ENCODE measurements around the gene ITGAL. TPM values are rescaled to one million over a fixed set of nuclear protein-coding genes. Genes with fewer than 3 reads are reported as not detected.

Gene ITGAL
- total and polyA plus RNA-seq, 2 of the 13 experiments (the other 11 are each of a cell fraction or from before 2014, with no cell fraction given), result 0.86 to 1.2 TPM

DNA sequence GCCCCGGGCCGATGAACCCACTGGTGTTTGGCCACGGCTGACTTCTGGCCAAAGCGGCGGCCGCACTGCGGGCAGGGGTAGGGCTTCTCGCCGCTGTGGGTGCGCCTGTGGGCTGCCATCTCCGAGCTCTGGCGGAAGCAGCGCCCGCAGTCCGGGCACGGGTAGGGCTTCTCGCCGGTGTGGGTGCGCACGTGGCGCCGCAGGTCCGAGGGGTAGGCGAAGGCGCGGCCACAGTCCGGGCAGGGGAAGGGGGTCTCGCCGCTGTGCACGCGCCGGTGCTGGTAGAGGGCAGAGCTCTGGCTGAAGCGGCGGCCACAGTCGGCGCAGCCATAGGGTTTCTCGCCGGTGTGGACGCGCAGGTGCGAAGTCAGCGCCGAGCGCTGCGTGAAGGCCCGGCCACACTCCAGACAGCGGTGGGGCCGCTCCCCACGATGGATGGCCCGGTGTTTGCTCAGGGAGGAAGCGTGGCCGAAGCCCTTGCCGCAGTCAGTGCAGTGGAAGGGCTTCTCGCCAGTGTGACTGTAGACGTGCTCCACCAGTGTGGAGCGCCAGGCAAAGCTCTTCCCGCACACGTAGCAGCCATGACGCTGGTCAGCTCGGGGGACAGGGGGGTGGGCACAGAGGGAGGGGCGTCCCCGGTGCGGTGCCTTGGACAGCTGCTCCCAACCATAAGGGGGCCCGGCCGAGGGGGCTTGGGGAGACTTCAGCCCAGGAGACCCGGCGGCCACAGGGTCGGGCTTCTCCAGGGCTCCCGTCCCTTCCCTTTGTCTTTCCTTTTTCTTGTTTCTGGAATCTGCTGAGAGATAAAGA, 83.0 kb downstream of the ITGAL start:
- no peak for FAIRE-seq
- Histone ChIP-seq H3K36me3 (replicated peaks in 1 of 2; ENCODE audit: control insufficient read depth in 1 of 2, insufficient read depth in 2 of 2, low read length in 2 of 2) (peaks cover 0 to 25% of the 10 kb centered on the region in 2 experiments; a peak in 4 of 5 replicates), H3K9ac (ENCODE audit: insufficient read depth, low read depth, low read length) (no peak overlapping the region), H3K79me2 (ENCODE audit: insufficient read depth, low read length) (peaks cover 21% of the 10 kb centered on the region), H3K4me1 (ENCODE audit: insufficient read depth, low read length) (peaks cover 49% of the 10 kb centered on the region), H2AFZ (ENCODE audit: low read length) (no peak overlapping the region), H3K27ac (ENCODE audit: extremely low read length, insufficient read depth, low read length) (no peak overlapping the region), H4K20me1 (ENCODE audit: insufficient read depth, low read length) (no peaks in the 10 kb centered on the region), H3K4me2 (ENCODE audit: low read depth, low read length) (no peak overlapping the region; the same call in 1 of the 2 replicates), H3K9me3 (ENCODE audit: low read length) (no peaks in the 10 kb centered on the region), H3K27me3 (ENCODE audit: control insufficient read depth in 1 of 2, insufficient read depth in 2 of 2, low read length in 2 of 2) (no peaks in the 10 kb centered on the region), H3K4me3 (replicated peaks in 1 of 3; ENCODE audit: insufficient read depth in 1 of 3, low read depth in 2 of 3, low read length in 3 of 3) (no peak overlapping the region)
- no peak for ATAC-seq
- in situ Hi-C loops (cut with HindIII; ENCODE audit: extremely low pct_ligation_motif_present, low pct_unique_long_range_greater_than_20kb), result no loop called here
- BruUV-seq (replicated peaks), result no TSS peak
- ChIA-PET CTCF (ENCODE audit: low intra/inter-chr PET ratio, low total read pairs) (no interaction called here), POLR2A (interaction anchor here (0.7 to 1.5 kb wide), 4 partner anchors 16 to 199 kb away, joined by 3 to 4 read pairs (median 3); partner anchors contain the start of genes DCTPP1 and ZNF688)
- intact Hi-C loops (cut with micrococcal nuclease; ENCODE audit: unreplicated experiment), result loop anchor here (5.0 kb wide), 1 partner anchor 42 kb away; no protein-coding TSS in a partner anchor
- no peak for DNase-seq (ENCODE audit: low spot score)
- 97% methylated on average over 69 of the region's 69 CpGs for WGBS (ENCODE audit: low lambda C conversion rate)
- TF ChIP-seq KDM2A (CRISPR knock-in tag; IDR thresholded peaks at IDR 0.05; ENCODE audit: borderline replicate concordance, low read depth) (no peak), ZBTB38 (CRISPR knock-in tag; IDR thresholded peaks at IDR 0.05) (peak; percentile 48; the same call in 1 of the 2 replicates), RBFOX2 (IDR thresholded peaks at IDR 0.05; ENCODE audit: low read depth, low read length) (peak; percentile 83), TBX2 (CRISPR knock-in tag; IDR thresholded peaks at IDR 0.05; ENCODE audit: borderline replicate concordance) (0 out of 2 replicates have a peak, but pooled peaks have one; percentile 34), ZNF773 (CRISPR knock-in tag; IDR thresholded peaks at IDR 0.05; ENCODE audit: borderline replicate concordance) (no peak), MTA1 (CRISPR knock-in tag; IDR thresholded peaks at IDR 0.05; ENCODE audit: borderline replicate concordance) (peak; percentile 35; the same call in 1 of the 2 replicates), SRSF4 (IDR thresholded peaks at IDR 0.05; ENCODE audit: low read depth, low read length, poor library complexity, severe bottlenecking) (peak; percentile 59), HOXA3 (CRISPR knock-in tag; IDR thresholded peaks at IDR 0.05) (peak; percentile 31; the same call in 1 of the 2 replicates), AGO2 (optimal IDR thresholded peaks at IDR 0.05; ENCODE audit: low read depth, low read length) (peak; percentile 80), ZC3H13 (CRISPR knock-in tag; IDR thresholded peaks at IDR 0.05) (peak; percentile 12; the same call in 1 of the 2 replicates), NR2C2 (CRISPR knock-in tag; IDR thresholded peaks at IDR 0.05; ENCODE audit: borderline replicate concordance) (no peak)
- TF ChIP-seq, protein P1, sequence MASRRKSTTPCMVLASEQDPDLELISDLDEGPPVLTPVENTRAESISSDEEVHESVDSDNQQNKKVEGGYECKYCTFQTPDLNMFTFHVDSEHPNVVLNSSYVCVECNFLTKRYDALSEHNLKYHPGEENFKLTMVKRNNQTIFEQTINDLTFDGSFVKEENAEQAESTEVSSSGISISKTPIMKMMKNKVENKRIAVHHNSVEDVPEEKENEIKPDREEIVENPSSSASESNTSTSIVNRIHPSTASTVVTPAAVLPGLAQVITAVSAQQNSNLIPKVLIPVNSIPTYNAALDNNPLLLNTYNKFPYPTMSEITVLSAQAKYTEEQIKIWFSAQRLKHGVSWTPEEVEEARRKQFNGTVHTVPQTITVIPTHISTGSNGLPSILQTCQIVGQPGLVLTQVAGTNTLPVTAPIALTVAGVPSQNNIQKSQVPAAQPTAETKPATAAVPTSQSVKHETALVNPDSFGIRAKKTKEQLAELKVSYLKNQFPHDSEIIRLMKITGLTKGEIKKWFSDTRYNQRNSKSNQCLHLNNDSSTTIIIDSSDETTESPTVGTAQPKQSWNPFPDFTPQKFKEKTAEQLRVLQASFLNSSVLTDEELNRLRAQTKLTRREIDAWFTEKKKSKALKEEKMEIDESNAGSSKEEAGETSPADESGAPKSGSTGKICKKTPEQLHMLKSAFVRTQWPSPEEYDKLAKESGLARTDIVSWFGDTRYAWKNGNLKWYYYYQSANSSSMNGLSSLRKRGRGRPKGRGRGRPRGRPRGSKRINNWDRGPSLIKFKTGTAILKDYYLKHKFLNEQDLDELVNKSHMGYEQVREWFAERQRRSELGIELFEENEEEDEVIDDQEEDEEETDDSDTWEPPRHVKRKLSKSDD (CRISPR knock-in tag; IDR thresholded peaks at IDR 0.05; ENCODE audit: low read depth), result 0 out of 2 replicates have a peak, but pooled peaks have one; percentile 55
- TF ChIP-seq, protein P2, sequence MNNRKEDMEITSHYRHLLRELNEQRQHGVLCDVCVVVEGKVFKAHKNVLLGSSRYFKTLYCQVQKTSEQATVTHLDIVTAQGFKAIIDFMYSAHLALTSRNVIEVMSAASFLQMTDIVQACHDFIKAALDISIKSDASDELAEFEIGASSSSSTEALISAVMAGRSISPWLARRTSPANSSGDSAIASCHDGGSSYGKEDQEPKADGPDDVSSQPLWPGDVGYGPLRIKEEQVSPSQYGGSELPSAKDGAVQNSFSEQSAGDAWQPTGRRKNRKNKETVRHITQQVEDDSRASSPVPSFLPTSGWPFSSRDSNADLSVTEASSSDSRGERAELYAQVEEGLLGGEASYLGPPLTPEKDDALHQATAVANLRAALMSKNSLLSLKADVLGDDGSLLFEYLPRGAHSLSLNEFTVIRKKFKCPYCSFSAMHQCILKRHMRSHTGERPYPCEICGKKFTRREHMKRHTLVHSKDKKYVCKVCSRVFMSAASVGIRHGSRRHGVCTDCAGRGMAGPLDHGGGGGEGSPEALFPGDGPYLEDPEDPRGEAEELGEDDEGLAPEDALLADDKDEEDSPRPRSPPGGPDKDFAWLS (CRISPR knock-in tag; IDR thresholded peaks at IDR 0.05; ENCODE audit: borderline replicate concordance), result no peak
